H9 (cell line): ENCODE data around the gene CHIT1. TPM values are rescaled to one million over a fixed set of nuclear protein-coding genes. Genes with fewer than 3 reads are reported as not detected.
A peak's percentile ranks its signal among the peaks of the same experiment; 100 is the strongest.
"Not testable (repeated sequence)": the region's sequence is repeated elsewhere in the genome, so short reads cannot be mapped to it uniquely, and the experiment has no call there.

ENCODE experiments used
- DNase-seq: peaks from one replicate; pipeline ENCODE4 v3.0.0-alpha.2; 2017
- H2AFZ ChIP-seq: one replicate; pipeline ENCODE4 v1.6.1; 2013; ENCODE audit warnings: mild to moderate bottlenecking, low read length, control low read depth, moderate library complexity
- H2AK5ac ChIP-seq: 2 replicates; pipeline ENCODE4 v1.6.1; 2013; ENCODE audit warnings: low read length, control low read depth, mixed read lengths; ENCODE audit not compliant: insufficient read length
- H2BK120ac ChIP-seq: one replicate; pipeline ENCODE4 v1.6.1; 2013; ENCODE audit warnings: low read depth, mild to moderate bottlenecking, low read length, control low read depth, inconsistent platforms; ENCODE audit not compliant: poor library complexity, severe bottlenecking
- H2BK12ac ChIP-seq: 2 replicates; pipeline ENCODE4 v1.6.1; 2013; ENCODE audit warnings: low read length, control low read depth, mixed read lengths, low read depth; ENCODE audit not compliant: insufficient read length
- H2BK15ac ChIP-seq: 2 replicates; pipeline ENCODE4 v1.6.1; 2013; ENCODE audit warnings: low read depth, low read length, control low read depth
- H2BK20ac ChIP-seq: one replicate; pipeline ENCODE4 v1.6.1; 2013; ENCODE audit warnings: low read depth, mild to moderate bottlenecking, low read length, control low read depth, inconsistent platforms; ENCODE audit not compliant: poor library complexity, severe bottlenecking
- H2BK5ac ChIP-seq: 2 replicates; pipeline ENCODE4 v1.6.1; 2013; ENCODE audit warnings: low read length, control low read depth, mixed read lengths; ENCODE audit not compliant: insufficient read length
- H3K14ac ChIP-seq: 2 replicates; pipeline ENCODE4 v1.6.1; 2013; ENCODE audit warnings: low read length, control low read depth; ENCODE audit not compliant: insufficient read depth
- H3K18ac ChIP-seq: 2 replicates; pipeline ENCODE4 v1.6.1; 2013; ENCODE audit warnings: low read depth, mild to moderate bottlenecking, mixed read lengths, low read length, control low read depth; ENCODE audit not compliant: insufficient read length
- H3K23ac ChIP-seq: 2 replicates; pipeline ENCODE4 v1.6.1; 2013; ENCODE audit warnings: low read length, control low read depth, mixed read lengths, low read depth; ENCODE audit not compliant: insufficient read length
- H3K23me2 ChIP-seq: 2 replicates; pipeline ENCODE4 v1.6.1; 2013; ENCODE audit warnings: low read depth, mild to moderate bottlenecking, mixed read lengths, low read length, control low read depth; ENCODE audit not compliant: insufficient read length, poor library complexity, severe bottlenecking
- H3K27ac ChIP-seq: 2 replicates; pipeline ENCODE4 v1.5.1; 2013; ENCODE audit warnings: low read length, control low read depth, mixed read lengths, low read depth; ENCODE audit not compliant: insufficient read length
- H3K27me3 ChIP-seq: 2 replicates; pipeline ENCODE4 v1.6.1; 2013; ENCODE audit warnings: low read length, control low read depth, inconsistent platforms; ENCODE audit not compliant: insufficient read depth
- H3K4ac ChIP-seq: 2 replicates; pipeline ENCODE4 v1.6.1; 2013; ENCODE audit warnings: low read depth, mild to moderate bottlenecking, control low read depth, inconsistent platforms, low read length, moderate library complexity
- H3K4me1 ChIP-seq: 2 replicates; pipeline ENCODE4 v1.6.1; 2013; ENCODE audit warnings: low read length, control low read depth, inconsistent platforms; ENCODE audit not compliant: insufficient read depth
- H3K4me2 ChIP-seq: 2 replicates; pipeline ENCODE4 v1.6.1; 2013; ENCODE audit warnings: low read length, control low read depth, mixed read lengths; ENCODE audit not compliant: insufficient read length, insufficient read depth
- H3K56ac ChIP-seq: 2 replicates; pipeline ENCODE4 v1.6.1; 2013; ENCODE audit warnings: low read depth, mild to moderate bottlenecking, mixed read lengths, low read length, control low read depth; ENCODE audit not compliant: insufficient read length
- H3K79me1 ChIP-seq: 2 replicates; pipeline ENCODE4 v1.6.1; 2013; ENCODE audit warnings: low read depth, mild to moderate bottlenecking, moderate library complexity, low read length, control low read depth, inconsistent platforms; ENCODE audit not compliant: insufficient read depth, poor library complexity, severe bottlenecking
- H3K79me2 ChIP-seq: 2 replicates; pipeline ENCODE4 v1.6.1; 2013; ENCODE audit warnings: low read length, control low read depth, inconsistent platforms; ENCODE audit not compliant: insufficient read depth
- H3K9ac ChIP-seq: 2 replicates; pipeline ENCODE4 v1.6.1; 2013; ENCODE audit warnings: low read length, control low read depth, mixed read lengths; ENCODE audit not compliant: insufficient read length; ENCODE audit errors: extremely low read depth
- H3K9me3 ChIP-seq: one replicate; pipeline ENCODE4 v1.6.1; 2013; ENCODE audit warnings: low read depth, low read length, inconsistent platforms; ENCODE audit not compliant: control insufficient read depth
- H3T11ph ChIP-seq: one replicate; pipeline ENCODE4 v1.6.1; 2013; ENCODE audit warnings: mild to moderate bottlenecking, low read length, control low read depth, inconsistent platforms
- H4K20me1 ChIP-seq: one replicate; pipeline ENCODE4 v1.6.1; 2013; ENCODE audit not compliant: control insufficient read depth, insufficient read length, insufficient read depth
- H4K5ac ChIP-seq: 2 replicates; pipeline ENCODE4 v1.6.1; 2013; ENCODE audit warnings: low read depth, mild to moderate bottlenecking, mixed read lengths, low read length, control low read depth; ENCODE audit not compliant: insufficient read length
- H4K8ac ChIP-seq: replicated peaks from 2 replicates; pipeline ENCODE4 v1.6.1; 2013; ENCODE audit warnings: low read length, control low read depth, mixed read lengths, low read depth; ENCODE audit not compliant: insufficient read length
- H4K91ac ChIP-seq: 2 replicates; pipeline ENCODE4 v1.6.1; 2013; ENCODE audit warnings: low read depth, mild to moderate bottlenecking, moderate library complexity, mixed read lengths, low read length, control low read depth; ENCODE audit not compliant: insufficient read length
- H3K27ac Mint-ChIP-seq, 3 experiments: 2 replicates in 2 of 3; 3 replicates in 1 of 3; pipeline ENCODE4 v1.8.0; 2020 to 2021; ENCODE audit warnings: mixed read lengths in 3 of 3, mild to moderate bottlenecking in 1 of 3, moderate library complexity in 1 of 3
- H3K27me3 Mint-ChIP-seq: 2 replicates; pipeline ENCODE4 v1.8.0; 2021; ENCODE audit warnings: low read depth, mild to moderate bottlenecking, moderate library complexity, mixed read lengths
- H3K36me3 Mint-ChIP-seq, 3 experiments: 2 replicates in 2 of 3; 3 replicates in 1 of 3; pipeline ENCODE4 v1.8.0; 2020 to 2021; ENCODE audit warnings: low read depth in 3 of 3, mixed read lengths in 3 of 3; ENCODE audit not compliant: insufficient read depth in 1 of 3
- H3K4me1 Mint-ChIP-seq, 2 experiments: 2 replicates each; pipeline ENCODE4 v1.8.0; 2020; ENCODE audit warnings: mixed read lengths in 2 of 2
- H3K4me3 Mint-ChIP-seq, 2 experiments: 2 replicates in 1 of 2; 3 replicates in 1 of 2; pipeline ENCODE4 v1.8.0; 2020 to 2021; ENCODE audit warnings: mild to moderate bottlenecking in 2 of 2, mixed read lengths in 2 of 2, moderate library complexity in 1 of 2
- H3K9me3 Mint-ChIP-seq, 2 experiments: 2 replicates in 1 of 2; 3 replicates in 1 of 2; pipeline ENCODE4 v1.8.0; 2020; ENCODE audit warnings: mild to moderate bottlenecking in 2 of 2, mixed read lengths in 2 of 2, moderate library complexity in 1 of 2
- WGBS: extraction: QIAGEN DNeasy Blood & Tissue Kit; methylation state at CpG from one replicate; pipeline ENCODE4 v1.1.7; 2013; ENCODE audit warnings: missing lambda C conversion rate, low lambda C conversion rate, mixed read lengths; ENCODE audit not compliant: insufficient read length; ENCODE audit errors: extremely low coverage; 5-methylcytosine and 5-hydroxymethylcytosine counted together
- total RNA-seq: library from RNA; stranded (reverse); gene quantifications from 2 replicates; pipeline ENCODE4 v1.2.1, GENCODE V29; 2021
- TF ChIP-seq, protein P1 (sequence below): fragments of 200-600 bp; sonication (generic); conservative IDR thresholded peaks from 3 replicates; pipeline ENCODE4 v1.8.0; 2021; ENCODE audit warnings: antibody characterized with exemption, mild to moderate bottlenecking

Gene CHIT1
- total RNA-seq, 1 experiment from 2014 or later: not detected

DNA sequence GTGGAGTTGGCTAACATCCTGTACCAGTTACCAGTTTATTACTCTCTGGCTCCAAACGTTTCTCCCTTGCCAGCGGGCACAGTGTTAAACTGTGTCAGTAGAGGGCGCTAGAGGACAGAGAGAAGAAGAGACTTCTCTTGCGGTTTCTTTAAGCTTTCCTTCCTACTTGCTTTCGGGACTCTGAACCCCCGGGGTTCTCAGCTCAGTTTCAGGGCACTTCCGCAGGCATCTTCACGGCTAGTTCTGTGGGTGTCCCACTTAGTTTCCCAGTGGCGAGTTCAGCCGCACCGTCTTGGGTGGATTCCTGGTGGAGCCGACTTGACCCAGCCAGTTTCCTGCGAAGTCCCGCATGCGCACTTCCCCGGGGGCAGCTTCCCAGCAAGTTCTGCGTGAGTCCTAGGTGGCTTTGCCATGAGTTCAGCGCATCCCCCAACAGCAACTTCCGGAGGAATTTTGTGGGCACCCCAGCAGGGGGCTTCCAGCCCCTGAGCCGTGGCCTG is 37.9 kb upstream of the CHIT1 start:
- no peak overlapping the region for H3K27ac ChIP-seq
- H3K4ac ChIP-seq: no peak overlapping the region
- peak; percentile 86 for DNase-seq
- no peaks in the 10 kb centered on the region for H3K36me3 Mint-ChIP-seq
- H3K9ac ChIP-seq: no peak overlapping the region
- TF ChIP-seq, protein P1, sequence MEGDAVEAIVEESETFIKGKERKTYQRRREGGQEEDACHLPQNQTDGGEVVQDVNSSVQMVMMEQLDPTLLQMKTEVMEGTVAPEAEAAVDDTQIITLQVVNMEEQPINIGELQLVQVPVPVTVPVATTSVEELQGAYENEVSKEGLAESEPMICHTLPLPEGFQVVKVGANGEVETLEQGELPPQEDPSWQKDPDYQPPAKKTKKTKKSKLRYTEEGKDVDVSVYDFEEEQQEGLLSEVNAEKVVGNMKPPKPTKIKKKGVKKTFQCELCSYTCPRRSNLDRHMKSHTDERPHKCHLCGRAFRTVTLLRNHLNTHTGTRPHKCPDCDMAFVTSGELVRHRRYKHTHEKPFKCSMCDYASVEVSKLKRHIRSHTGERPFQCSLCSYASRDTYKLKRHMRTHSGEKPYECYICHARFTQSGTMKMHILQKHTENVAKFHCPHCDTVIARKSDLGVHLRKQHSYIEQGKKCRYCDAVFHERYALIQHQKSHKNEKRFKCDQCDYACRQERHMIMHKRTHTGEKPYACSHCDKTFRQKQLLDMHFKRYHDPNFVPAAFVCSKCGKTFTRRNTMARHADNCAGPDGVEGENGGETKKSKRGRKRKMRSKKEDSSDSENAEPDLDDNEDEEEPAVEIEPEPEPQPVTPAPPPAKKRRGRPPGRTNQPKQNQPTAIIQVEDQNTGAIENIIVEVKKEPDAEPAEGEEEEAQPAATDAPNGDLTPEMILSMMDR: peak; percentile 96
- peaks cover 11 to 22% of the 10 kb centered on the region in 2 experiments for H3K4me1 Mint-ChIP-seq
- no peaks in the 10 kb centered on the region; the same call in 1 of the 2 replicates for H3K27me3 ChIP-seq
- H3K14ac ChIP-seq: peak overlapping the region; percentile 45; the same call in 1 of the 2 replicates
- H4K5ac ChIP-seq: no peak overlapping the region
- no peak overlapping the region for H3T11ph ChIP-seq
- H3K79me1 ChIP-seq: no peaks in the 10 kb centered on the region
- no peaks in the 10 kb centered on the region for H3K9me3 ChIP-seq
- no peak overlapping the region for H2BK15ac ChIP-seq
- H2AFZ ChIP-seq: peak overlapping the region; percentile 88
- no CpG with 5 or more reads among the region's 20 CpGs for WGBS
- peak overlapping the region; percentile 80 to 81 for H3K4me3 Mint-ChIP-seq
- no peaks in the 10 kb centered on the region for H3K79me2 ChIP-seq
- no peak overlapping the region for H2BK5ac ChIP-seq
- H2BK120ac ChIP-seq: no peak overlapping the region
- H3K4me1 ChIP-seq: no peaks in the 10 kb centered on the region
- H2BK20ac ChIP-seq: no peak overlapping the region
- H3K4me2 ChIP-seq: peak overlapping the region; percentile 86
- H3K27me3 Mint-ChIP-seq: peaks cover 24% of the 10 kb centered on the region
- no peaks in the 10 kb centered on the region; a peak in 1 of 5 replicates for H3K9me3 Mint-ChIP-seq
- no peak overlapping the region for H4K8ac ChIP-seq
- peaks cover 7% of the 10 kb centered on the region for H3K23me2 ChIP-seq
- no peak overlapping the region for H3K23ac ChIP-seq
- H4K20me1 ChIP-seq: no peaks in the 10 kb centered on the region
- no peak overlapping the region for H2AK5ac ChIP-seq
- peak overlapping the region; percentile 64 for H3K18ac ChIP-seq
- no peak overlapping the region for H3K56ac ChIP-seq
- H4K91ac ChIP-seq: no peak overlapping the region
- H3K27ac Mint-ChIP-seq: 0 out of 7 replicates have a peak overlapping the region, but pooled peaks of 1 of the 3 experiments have one; percentile 34
- no peak overlapping the region for H2BK12ac ChIP-seq

DNA sequence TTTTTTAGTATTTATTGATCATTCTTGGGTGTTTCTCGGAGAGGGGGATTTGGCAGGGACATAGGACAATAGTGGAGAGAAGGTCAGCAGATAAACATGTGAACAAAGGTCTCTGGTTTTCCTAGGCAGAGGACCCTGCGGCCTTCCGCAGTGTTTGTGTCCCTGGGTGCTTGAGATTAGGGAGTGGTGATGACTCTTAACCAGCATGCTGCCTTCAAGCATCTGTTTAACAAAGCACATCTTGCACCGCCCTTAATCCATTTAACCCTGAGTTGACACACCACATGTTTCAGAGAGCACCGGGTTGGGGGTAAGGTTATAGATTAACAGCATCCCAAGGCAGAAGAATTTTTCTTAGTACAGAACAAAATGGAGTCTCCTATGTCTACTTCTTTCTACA is 36.7 kb upstream of the CHIT1 start:
- H4K8ac ChIP-seq, H2BK12ac ChIP-seq, H3K4me3 Mint-ChIP-seq, H3K4ac ChIP-seq, H3K9me3 Mint-ChIP-seq, DNase-seq, H2BK15ac ChIP-seq, H3K14ac ChIP-seq, H4K20me1 ChIP-seq, H2BK5ac ChIP-seq, H3K4me1 ChIP-seq, H3K4me2 ChIP-seq, H3K27me3 ChIP-seq, H3K79me1 ChIP-seq, H3K9ac ChIP-seq, H3K23me2 ChIP-seq, H3T11ph ChIP-seq, H3K36me3 Mint-ChIP-seq, H2AK5ac ChIP-seq, H3K56ac ChIP-seq, H4K91ac ChIP-seq, H3K23ac ChIP-seq, H2BK120ac ChIP-seq, H3K18ac ChIP-seq, H4K5ac ChIP-seq, H3K27ac ChIP-seq, H3K79me2 ChIP-seq, H3K9me3 ChIP-seq, H2BK20ac ChIP-seq, H2AFZ ChIP-seq: not testable (repeated sequence)
- Mint-ChIP-seq H3K27me3 (peaks cover 25% of the 10 kb centered on the region), H3K4me1 (peaks cover 11 to 22% of the 10 kb centered on the region in 2 experiments), H3K27ac (0 out of 7 replicates have a peak overlapping the region, but pooled peaks of 1 of the 3 experiments have one; percentile 10)
- WGBS: no CpG with 5 or more reads among the region's 5 CpGs
